HFF-Myc (cell line): ENCODE data around the gene MALRD1.

ENCODE experiments used
- DNase-seq: peaks from one replicate; pipeline ENCODE4 v3.0.0-alpha.2; 2011; ENCODE audit warnings: low read depth; ENCODE audit errors: extremely low read depth
- H3K4me3 ChIP-seq: replicated peaks from 2 replicates; pipeline ENCODE4 v1.5.1; 2011; ENCODE audit warnings: low read depth, mild to moderate bottlenecking, control low read depth, low read length
- TF ChIP-seq, protein P1 (sequence below): IDR thresholded peaks from 2 replicates; pipeline ENCODE4 v1.5.1; 2012; ENCODE audit warnings: mild to moderate bottlenecking, low read depth, low read length, control low read depth; ENCODE audit errors: missing control alignments

MALRD1 gene

DNA sequence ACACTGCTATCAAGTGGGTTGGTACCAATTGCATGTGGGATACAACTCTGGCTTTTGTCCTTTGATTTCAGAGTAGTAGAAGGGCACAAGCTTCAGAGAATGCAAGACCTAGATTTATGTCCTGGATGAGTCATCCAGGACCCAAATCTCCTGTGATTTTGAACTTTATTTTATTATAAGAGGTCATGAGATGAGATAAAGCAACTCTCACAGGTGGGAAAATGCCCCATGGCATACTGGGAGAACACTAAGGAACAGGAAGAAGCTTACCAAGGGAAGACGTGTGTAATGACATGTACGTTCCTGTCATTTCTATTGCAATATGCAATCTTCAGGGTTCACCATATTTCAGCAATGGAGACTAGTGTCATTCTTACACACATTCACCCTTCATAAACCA lies 966 bp downstream of the MALRD1 start:
- H3K4me3 ChIP-seq: no peak overlapping the region
- TF ChIP-seq, protein P1, sequence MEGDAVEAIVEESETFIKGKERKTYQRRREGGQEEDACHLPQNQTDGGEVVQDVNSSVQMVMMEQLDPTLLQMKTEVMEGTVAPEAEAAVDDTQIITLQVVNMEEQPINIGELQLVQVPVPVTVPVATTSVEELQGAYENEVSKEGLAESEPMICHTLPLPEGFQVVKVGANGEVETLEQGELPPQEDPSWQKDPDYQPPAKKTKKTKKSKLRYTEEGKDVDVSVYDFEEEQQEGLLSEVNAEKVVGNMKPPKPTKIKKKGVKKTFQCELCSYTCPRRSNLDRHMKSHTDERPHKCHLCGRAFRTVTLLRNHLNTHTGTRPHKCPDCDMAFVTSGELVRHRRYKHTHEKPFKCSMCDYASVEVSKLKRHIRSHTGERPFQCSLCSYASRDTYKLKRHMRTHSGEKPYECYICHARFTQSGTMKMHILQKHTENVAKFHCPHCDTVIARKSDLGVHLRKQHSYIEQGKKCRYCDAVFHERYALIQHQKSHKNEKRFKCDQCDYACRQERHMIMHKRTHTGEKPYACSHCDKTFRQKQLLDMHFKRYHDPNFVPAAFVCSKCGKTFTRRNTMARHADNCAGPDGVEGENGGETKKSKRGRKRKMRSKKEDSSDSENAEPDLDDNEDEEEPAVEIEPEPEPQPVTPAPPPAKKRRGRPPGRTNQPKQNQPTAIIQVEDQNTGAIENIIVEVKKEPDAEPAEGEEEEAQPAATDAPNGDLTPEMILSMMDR: no peak
- DNase-seq: no peak

DNA sequence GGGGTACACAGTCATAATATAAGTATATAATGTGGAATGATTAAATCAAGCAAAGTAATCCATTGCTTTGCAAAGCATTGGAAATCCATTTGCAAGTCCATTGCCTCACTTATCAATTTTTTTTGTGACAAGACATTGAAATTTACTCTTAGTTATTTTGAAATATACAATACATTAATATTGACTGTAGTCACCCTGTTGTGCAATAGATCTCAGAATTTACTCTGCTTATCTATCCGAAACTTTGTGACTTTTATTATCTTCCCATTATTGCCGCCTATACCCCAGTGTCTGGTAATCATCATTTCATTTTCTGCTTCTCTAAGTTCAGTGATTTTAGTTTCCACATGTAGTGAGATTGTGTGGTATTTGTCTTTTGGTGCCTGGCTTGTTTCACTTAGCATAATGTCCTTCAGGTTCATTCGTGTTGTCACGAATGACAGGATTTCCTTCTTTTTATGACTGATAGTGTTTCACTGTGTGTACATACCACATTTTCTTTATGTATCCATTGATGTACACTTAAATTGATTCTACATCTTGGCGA lies 5.8 kb downstream of the MALRD1 start:
- TF ChIP-seq, protein P1: no peak

DNA sequence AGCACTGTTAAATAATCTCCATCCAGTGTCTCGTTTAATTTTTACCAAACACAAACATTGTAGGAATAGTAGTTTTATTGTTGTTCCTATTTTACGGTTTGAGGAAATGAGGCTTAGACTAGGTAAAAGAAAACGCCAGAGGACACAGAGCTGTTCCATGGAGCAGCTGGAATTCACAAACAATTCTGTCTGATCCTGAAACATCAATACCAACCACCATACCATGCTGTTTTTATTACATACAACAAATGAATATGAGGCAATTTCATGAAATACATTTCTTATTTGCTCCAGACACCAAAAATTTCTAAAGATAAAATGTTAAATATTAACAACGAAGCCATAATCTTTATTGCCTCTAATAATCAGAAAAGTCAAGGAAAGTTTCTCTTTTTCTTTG lies 9.4 kb downstream of the MALRD1 start:
- TF ChIP-seq, protein P1: no peak
- H3K4me3 ChIP-seq: no peak overlapping the region
- DNase-seq: no peak

More for the DNA sequence above, 5.8 kb downstream of the MALRD1 start:
- DNase-seq: no peak
- H3K4me3 ChIP-seq: no peak overlapping the region

DNA sequence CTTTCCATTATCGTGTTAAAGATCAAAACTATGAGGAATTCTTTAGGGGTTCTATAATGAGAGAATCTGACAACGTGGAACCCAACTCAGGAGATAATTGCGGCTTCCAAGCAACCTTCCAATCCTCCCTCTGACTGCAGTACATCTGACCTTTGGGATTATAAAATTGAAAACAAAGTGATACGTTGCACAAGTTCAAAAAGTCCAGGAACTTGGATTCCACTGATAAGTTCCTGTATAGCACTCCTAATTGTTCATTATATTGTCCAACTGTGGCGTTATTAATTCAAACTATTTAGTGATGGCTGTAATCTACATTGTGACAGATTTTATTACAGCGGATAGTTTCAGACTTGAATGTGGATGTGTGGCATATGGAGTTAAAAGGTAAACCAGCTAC lies 15.4 kb downstream of the MALRD1 start:
- TF ChIP-seq, protein P1: no peak

DNA sequence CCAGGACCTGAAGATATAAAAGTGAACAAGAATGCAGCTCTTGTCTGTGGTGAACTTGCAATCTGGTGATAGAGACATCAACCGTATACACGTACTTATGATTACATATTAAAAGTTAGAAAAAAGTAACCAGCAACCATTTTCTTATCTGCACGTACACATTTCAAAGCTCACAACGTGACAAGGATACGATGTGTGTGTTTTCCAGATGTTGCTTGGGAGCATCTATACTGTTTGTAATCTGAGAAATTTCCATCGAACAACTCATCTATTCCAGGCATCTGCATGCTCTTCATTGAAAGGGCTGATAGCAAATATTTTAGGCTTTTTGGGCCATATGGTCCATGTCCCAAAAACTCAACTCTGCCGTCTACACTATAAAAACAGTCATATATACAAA lies 23.3 kb downstream of the MALRD1 start:
- DNase-seq: no peak
- no peak overlapping the region for H3K4me3 ChIP-seq
- TF ChIP-seq, protein P1: no peak

More for the DNA sequence above, 15.4 kb downstream of the MALRD1 start:
- no peak for DNase-seq
- no peak overlapping the region for H3K4me3 ChIP-seq

DNA sequence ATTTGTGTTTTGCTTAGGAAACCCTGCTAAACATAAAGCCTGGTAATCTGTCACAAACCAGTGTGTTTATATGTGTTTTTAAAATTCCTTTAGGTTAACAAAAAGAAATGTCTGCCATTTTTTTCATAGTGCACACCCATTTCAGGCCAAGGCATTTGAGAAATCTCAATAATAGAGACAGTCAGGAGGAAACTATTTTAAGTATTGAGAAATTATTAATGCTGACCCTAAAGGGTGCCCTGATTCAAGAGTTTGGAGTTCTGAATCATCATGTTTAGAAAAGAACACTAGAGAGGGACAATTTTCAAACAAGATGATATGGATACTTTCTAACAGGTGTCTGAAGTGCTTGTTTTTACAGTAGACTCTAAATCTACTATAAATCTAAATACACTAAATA lies 28.7 kb downstream of the MALRD1 start:
- DNase-seq: no peak
- TF ChIP-seq, protein P1: no peak
- no peak overlapping the region for H3K4me3 ChIP-seq

DNA sequence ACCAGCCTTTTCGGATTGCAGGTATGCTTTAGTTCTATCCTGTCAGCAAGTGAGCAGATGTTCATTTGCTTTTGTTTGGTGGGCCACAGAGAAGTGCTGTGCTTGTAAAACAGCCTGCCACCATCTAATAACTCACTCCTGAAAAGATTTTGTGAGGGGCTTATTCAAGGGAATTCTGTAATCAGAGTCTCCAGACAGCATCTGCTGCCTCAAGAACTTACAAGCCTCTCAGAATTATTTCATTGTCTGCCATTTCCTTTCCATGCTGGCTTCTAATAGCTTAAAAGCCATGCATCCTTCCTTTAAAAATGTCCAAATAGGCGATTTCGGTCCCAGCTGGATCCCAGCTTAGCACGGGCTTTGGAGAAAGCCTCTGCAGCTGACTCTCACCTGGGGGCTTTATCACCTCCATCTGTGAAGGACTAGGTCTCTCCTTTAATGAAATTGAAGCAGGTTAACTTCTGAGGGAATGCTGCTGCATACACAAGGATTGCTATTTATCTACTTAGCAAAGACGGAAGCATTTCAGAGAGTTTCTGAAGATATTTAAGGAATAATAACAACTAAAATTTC lies 48.0 kb downstream of the MALRD1 start:
- DNase-seq: no peak
- TF ChIP-seq, protein P1: no peak
- no peak overlapping the region for H3K4me3 ChIP-seq
